IPS-18a (cell line): ENCODE data around the gene EIF4E1B.

Source experiments
- H3K27ac ChIP-seq: one replicate; pipeline ENCODE4 v1.5.1; 2013; ENCODE audit warnings: low read length
- H3K27me3 ChIP-seq: one replicate; pipeline ENCODE4 v1.6.1; 2013; ENCODE audit warnings: mild to moderate bottlenecking, low read length; ENCODE audit not compliant: control insufficient read depth, insufficient read depth
- H3K36me3 ChIP-seq: one replicate; pipeline ENCODE4 v1.6.1; 2013; ENCODE audit warnings: low read depth, low read length; ENCODE audit not compliant: control insufficient read depth
- H3K4me1 ChIP-seq: one replicate; pipeline ENCODE4 v1.6.1; 2013; ENCODE audit warnings: low read depth, low read length; ENCODE audit not compliant: control insufficient read depth
- H3K4me3 ChIP-seq: one replicate; pipeline ENCODE4 v1.5.1; 2013; ENCODE audit warnings: low read length
- H3K9ac ChIP-seq: one replicate; pipeline ENCODE4 v1.6.1; 2013; ENCODE audit warnings: mild to moderate bottlenecking, low read length, moderate library complexity
- H3K9me3 ChIP-seq: one replicate; pipeline ENCODE4 v1.6.1; 2013; ENCODE audit warnings: low read depth, low read length; ENCODE audit not compliant: control insufficient read depth

Gene EIF4E1B

GRCh38 chr5:176631383-176632200 is 1.1 kb downstream of the EIF4E1B start:
- Histone ChIP-seq H3K4me1 (peaks cover 11% of the 10 kb centered on the region), H3K27ac (no peak overlapping the region), H3K4me3 (peak overlapping the region; percentile 79), H3K27me3 (peaks cover 56% of the 10 kb centered on the region), H3K9ac (no peak overlapping the region), H3K9me3 (no peaks in the 10 kb centered on the region), H3K36me3 (no peaks in the 10 kb centered on the region)

- Histone ChIP-seq H3K9ac (no peak overlapping the region), H3K4me1 (peaks cover 10% of the 10 kb centered on the region), H3K27me3 (peaks cover 48% of the 10 kb centered on the region), H3K27ac (no peak overlapping the region), H3K9me3 (no peaks in the 10 kb centered on the region), H3K4me3 (no peak overlapping the region), H3K36me3 (no peaks in the 10 kb centered on the region)
These were observed 2.3 kb downstream of the EIF4E1B start for GRCh38 chr5:176632745-176633144.

GRCh38 chr5:176633598-176633997 is 3.1 kb downstream of the EIF4E1B start:
- no peaks in the 10 kb centered on the region for H3K36me3 ChIP-seq
- no peaks in the 10 kb centered on the region for H3K9me3 ChIP-seq
- H3K4me1 ChIP-seq: peaks cover 10% of the 10 kb centered on the region
- no peak overlapping the region for H3K4me3 ChIP-seq
- H3K27ac ChIP-seq: no peak overlapping the region
- H3K9ac ChIP-seq: no peak overlapping the region
- H3K27me3 ChIP-seq: peaks cover 40% of the 10 kb centered on the region

- Histone ChIP-seq H3K27ac (no peak overlapping the region), H3K36me3 (no peaks in the 10 kb centered on the region), H3K9me3 (no peaks in the 10 kb centered on the region), H3K9ac (no peak overlapping the region), H3K27me3 (peaks cover 12% of the 10 kb centered on the region), H3K4me3 (no peak overlapping the region), H3K4me1 (peaks cover 10% of the 10 kb centered on the region)
These were observed 6.0 kb downstream of the EIF4E1B start for GRCh38 chr5:176636426-176636825.

- peaks cover 10% of the 10 kb centered on the region for H3K4me1 ChIP-seq
- H3K27ac ChIP-seq: no peak overlapping the region
- H3K4me3 ChIP-seq: no peak overlapping the region
- no peaks in the 10 kb centered on the region for H3K36me3 ChIP-seq
- H3K9ac ChIP-seq: no peak overlapping the region
- no peaks in the 10 kb centered on the region for H3K9me3 ChIP-seq
- peaks cover 7% of the 10 kb centered on the region for H3K27me3 ChIP-seq
These were observed 7.1 kb downstream of the EIF4E1B start for GRCh38 chr5:176637556-176637955.

GRCh38 chr5:176638437-176638836 is 8.0 kb downstream of the EIF4E1B start:
- H3K4me1 ChIP-seq: peaks cover 10% of the 10 kb centered on the region
- peaks cover 1% of the 10 kb centered on the region for H3K27me3 ChIP-seq
- no peak overlapping the region for H3K27ac ChIP-seq
- no peak overlapping the region for H3K9ac ChIP-seq
- H3K4me3 ChIP-seq: no peak overlapping the region
- no peaks in the 10 kb centered on the region for H3K9me3 ChIP-seq
- H3K36me3 ChIP-seq: no peaks in the 10 kb centered on the region

- Histone ChIP-seq H3K4me1 (peaks cover 8% of the 10 kb centered on the region), H3K4me3 (no peak overlapping the region), H3K9me3 (no peaks in the 10 kb centered on the region), H3K36me3 (no peaks in the 10 kb centered on the region), H3K27me3 (no peaks in the 10 kb centered on the region), H3K9ac (no peak overlapping the region), H3K27ac (no peak overlapping the region)
These were observed 8.7 kb downstream of the EIF4E1B start for GRCh38 chr5:176639208-176639607.

GRCh38 chr5:176639981-176640380 is 9.5 kb downstream of the EIF4E1B start:
- H3K36me3 ChIP-seq: no peaks in the 10 kb centered on the region
- H3K27me3 ChIP-seq: no peaks in the 10 kb centered on the region
- H3K27ac ChIP-seq: no peak overlapping the region
- peaks cover 10% of the 10 kb centered on the region for H3K4me1 ChIP-seq
- no peak overlapping the region for H3K4me3 ChIP-seq
- no peak overlapping the region for H3K9ac ChIP-seq
- no peaks in the 10 kb centered on the region for H3K9me3 ChIP-seq

- no peaks in the 10 kb centered on the region for H3K9me3 ChIP-seq
- no peaks in the 10 kb centered on the region for H3K27me3 ChIP-seq
- peaks cover 9% of the 10 kb centered on the region for H3K4me1 ChIP-seq
These were observed 10.1 kb downstream of the EIF4E1B start for GRCh38 chr5:176640616-176641015.

GRCh38 chr5:176642675-176643490 is 12.4 kb downstream of the EIF4E1B start:
- no peak overlapping the region for H3K27ac ChIP-seq
- H3K9me3 ChIP-seq: no peaks in the 10 kb centered on the region
- H3K27me3 ChIP-seq: no peaks in the 10 kb centered on the region
- no peak overlapping the region for H3K4me3 ChIP-seq
- no peaks in the 10 kb centered on the region for H3K36me3 ChIP-seq
- H3K9ac ChIP-seq: no peak overlapping the region
- H3K4me1 ChIP-seq: peaks cover 14% of the 10 kb centered on the region

More at GRCh38 chr5:176640616-176641015, 10.1 kb downstream of the EIF4E1B start:
- Histone ChIP-seq H3K36me3 (no peaks in the 10 kb centered on the region), H3K27ac (no peak overlapping the region), H3K9ac (no peak overlapping the region), H3K4me3 (no peak overlapping the region)

GRCh38 chr5:176643491-176644219 is 13.2 kb downstream of the EIF4E1B start:
- Histone ChIP-seq H3K4me3 (no peak overlapping the region), H3K27me3 (no peaks in the 10 kb centered on the region), H3K36me3 (no peaks in the 10 kb centered on the region), H3K27ac (no peak overlapping the region), H3K9me3 (no peaks in the 10 kb centered on the region), H3K4me1 (peaks cover 14% of the 10 kb centered on the region), H3K9ac (no peak overlapping the region)
